SU-DHL-6 (cell line): ENCODE data around the gene CEP128.

Experiments used
- CTCF ChIP-seq: fragments of 200-600 bp; sonication (generic); IDR thresholded peaks from one replicate; pipeline ENCODE4 v1.5.1; 2017; ENCODE audit warnings: antibody characterized with exemption, mild to moderate bottlenecking, low read length, moderate library complexity; ENCODE audit not compliant: insufficient read depth, poor library complexity, severe bottlenecking
- EZH2phosphoT487 ChIP-seq: fragments of 200-600 bp; sonication (generic), shearing (Covaris generic); conservative IDR thresholded peaks from 2 replicates; pipeline ENCODE4 v1.6.1; 2018; ENCODE audit warnings: mild to moderate bottlenecking, antibody characterized with exemption, low read length, moderate library complexity, mixed read lengths

- TF ChIP-seq CTCF (no peak), EZH2phosphoT487 (no peak)
Measured at GRCh38 chr14:80456209-80456608, 485.3 kb downstream of the CEP128 start.
